ENCODE data around the gene OR51A7.

The OR51A7 gene

DNA sequence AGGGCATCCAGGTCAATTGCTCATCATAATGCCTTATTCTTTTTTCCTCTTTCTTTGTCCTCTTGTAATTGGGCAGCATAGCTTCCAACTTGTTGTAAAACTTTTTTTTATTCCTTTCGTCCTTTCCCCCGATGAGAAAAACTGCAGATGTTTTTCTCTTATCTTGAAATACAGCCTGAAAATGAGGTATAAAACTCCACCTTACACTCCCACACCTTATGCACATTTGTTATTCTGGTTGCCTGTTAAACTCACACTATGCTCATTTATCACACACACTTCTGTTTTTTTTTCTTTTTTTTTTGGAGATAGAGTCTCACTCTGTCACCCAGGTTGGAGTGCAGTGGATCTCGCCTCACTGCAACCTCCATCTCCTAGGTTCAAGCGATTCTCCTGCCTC, 53.8 kb downstream of the OR51A7 start:
- DNase-seq (ENCODE audit: low read depth): no peak
